Fibroblast of the aortic adventitia (primary cell): ENCODE data around the gene LGALS7. TPM values are rescaled to one million over a fixed set of nuclear protein-coding genes. Genes with fewer than 3 reads are reported as not detected.
"Not testable (repeated sequence)": the region's sequence is repeated elsewhere in the genome, so short reads cannot be mapped to it uniquely, and the experiment has no call there.

ENCODE experiments used
- DNase-seq: peaks from one replicate; pipeline ENCODE4 v3.0.0-alpha.2; 2010; ENCODE audit warnings: low read depth
- H3K4me3 ChIP-seq: 2 replicates; pipeline ENCODE4 v1.5.1; 2011; ENCODE audit warnings: low read depth, mild to moderate bottlenecking, control low read depth, low read length, moderate library complexity
- total RNA-seq: library from RNA; depleted of rRNA; stranded (reverse); fragments of >200 nt; gene quantifications from 2 replicates; pipeline ENCODE4 v1.2.3, GENCODE V29; 2012; ENCODE audit warnings: low replicate concordance
- TF ChIP-seq, protein P1 (sequence below): IDR thresholded peaks from 2 replicates; pipeline ENCODE4 v1.5.1; 2011; ENCODE audit warnings: mild to moderate bottlenecking, low read length, control low read depth, inconsistent platforms; ENCODE audit not compliant: insufficient read depth

Gene LGALS7
- total RNA-seq, 1 donor, result 0.72 TPM

DNA sequence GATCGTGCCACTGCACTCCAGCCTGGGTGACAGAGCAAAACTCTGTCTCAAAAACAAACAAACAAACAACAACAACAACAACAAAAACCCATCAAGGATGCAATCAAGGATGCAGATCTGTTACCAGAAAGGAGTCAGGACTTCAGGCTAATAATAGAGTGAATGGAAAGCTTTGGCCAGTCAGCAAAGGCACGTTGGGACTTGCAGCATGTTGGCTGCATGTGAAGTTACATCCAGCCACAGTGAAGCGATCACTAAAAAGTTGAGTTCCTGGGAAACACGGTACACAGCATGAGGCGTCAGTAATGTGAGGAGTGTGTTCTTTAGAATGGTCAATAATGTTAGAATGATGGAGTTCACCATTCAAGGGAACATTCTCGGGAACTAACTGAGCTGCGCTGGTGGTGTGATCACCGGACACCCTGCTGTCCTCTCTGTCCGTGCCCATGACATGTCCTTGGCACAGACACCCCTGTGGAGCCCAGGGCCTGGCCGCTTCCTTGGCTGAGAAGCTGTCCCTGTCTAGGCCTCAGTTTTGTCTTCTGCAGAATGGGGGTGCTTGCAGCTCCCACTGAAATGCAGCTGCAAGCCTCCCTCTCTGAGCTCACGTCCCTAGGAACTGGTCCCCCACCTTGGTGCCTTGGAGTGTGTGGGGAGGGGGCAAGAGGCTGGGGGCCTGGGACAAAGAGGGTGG is 13.4 kb upstream of the LGALS7 start:
- DNase-seq, result no peak
- no peak overlapping the region for H3K4me3 ChIP-seq
- TF ChIP-seq, protein P1, sequence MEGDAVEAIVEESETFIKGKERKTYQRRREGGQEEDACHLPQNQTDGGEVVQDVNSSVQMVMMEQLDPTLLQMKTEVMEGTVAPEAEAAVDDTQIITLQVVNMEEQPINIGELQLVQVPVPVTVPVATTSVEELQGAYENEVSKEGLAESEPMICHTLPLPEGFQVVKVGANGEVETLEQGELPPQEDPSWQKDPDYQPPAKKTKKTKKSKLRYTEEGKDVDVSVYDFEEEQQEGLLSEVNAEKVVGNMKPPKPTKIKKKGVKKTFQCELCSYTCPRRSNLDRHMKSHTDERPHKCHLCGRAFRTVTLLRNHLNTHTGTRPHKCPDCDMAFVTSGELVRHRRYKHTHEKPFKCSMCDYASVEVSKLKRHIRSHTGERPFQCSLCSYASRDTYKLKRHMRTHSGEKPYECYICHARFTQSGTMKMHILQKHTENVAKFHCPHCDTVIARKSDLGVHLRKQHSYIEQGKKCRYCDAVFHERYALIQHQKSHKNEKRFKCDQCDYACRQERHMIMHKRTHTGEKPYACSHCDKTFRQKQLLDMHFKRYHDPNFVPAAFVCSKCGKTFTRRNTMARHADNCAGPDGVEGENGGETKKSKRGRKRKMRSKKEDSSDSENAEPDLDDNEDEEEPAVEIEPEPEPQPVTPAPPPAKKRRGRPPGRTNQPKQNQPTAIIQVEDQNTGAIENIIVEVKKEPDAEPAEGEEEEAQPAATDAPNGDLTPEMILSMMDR, result no peak

DNA sequence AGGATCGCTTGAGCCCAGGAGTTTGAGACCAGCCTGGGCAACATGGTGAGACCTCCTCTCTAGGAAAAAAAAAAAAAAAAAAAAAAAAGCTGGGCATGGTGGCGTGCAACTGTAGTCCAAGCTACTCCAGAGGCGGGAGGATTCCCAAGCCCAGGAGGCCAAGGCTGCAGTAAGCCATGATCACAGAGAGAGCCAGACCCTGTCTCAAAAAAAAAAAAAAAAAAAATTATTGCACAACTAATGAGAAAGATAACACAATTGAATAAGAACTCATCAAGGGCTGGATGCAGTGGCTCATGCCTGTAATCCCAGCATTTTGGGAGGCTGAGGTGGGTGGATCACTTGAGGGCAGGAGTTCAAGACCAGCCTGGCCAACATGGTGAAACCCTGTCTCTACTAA is 12.7 kb upstream of the LGALS7 start:
- DNase-seq, H3K4me3 ChIP-seq: not testable (repeated sequence)

DNA sequence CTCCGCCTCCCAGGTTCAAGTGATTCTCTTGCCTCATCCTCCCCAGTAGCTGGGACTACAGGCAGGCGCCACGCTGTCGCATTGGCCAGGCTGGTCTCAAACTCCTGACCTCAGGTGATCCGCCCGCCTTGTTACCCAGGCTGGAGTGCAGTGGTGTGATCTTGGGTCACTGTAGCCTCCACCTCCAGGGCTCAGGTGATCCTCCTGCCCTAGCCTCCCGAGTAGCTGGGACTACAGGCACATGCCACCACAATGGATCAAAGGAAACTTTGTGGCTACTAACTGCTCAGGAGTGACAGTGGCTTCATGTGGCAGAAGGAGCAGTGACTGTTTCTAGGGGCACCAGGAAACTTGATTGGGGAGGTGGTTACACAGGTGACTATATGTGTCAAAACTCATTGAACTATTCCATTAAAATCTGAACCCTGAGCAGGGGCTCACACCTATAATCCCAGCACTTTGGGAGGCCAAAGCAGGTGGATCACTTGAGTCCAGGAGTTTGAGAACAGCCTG is 11.9 kb upstream of the LGALS7 start:
- DNase-seq, result no peak
- TF ChIP-seq, protein P1, result no peak
- H3K4me3 ChIP-seq, result no peak overlapping the region

DNA sequence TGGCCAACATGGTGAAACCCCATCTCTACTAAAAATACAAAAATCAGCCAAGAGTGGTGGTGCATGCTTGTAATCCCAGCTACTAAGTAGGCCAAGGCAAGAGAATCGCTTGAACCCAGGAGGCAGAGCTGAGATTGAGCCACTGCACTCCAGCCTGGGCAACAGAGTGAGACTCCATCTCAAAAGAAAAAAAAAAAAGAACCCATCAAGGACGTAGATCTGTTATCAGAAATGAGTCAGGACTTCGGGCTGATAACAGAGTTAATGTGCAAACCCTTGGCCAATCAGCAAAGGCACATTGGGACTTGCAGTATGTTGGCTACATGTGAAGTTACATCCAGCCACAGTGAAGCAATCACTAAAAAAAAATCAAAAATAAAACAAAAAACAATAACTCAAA is 10.9 kb upstream of the LGALS7 start:
- TF ChIP-seq, protein P1, result no peak
- H3K4me3 ChIP-seq, result no peak overlapping the region
- peak; percentile 87 for DNase-seq

DNA sequence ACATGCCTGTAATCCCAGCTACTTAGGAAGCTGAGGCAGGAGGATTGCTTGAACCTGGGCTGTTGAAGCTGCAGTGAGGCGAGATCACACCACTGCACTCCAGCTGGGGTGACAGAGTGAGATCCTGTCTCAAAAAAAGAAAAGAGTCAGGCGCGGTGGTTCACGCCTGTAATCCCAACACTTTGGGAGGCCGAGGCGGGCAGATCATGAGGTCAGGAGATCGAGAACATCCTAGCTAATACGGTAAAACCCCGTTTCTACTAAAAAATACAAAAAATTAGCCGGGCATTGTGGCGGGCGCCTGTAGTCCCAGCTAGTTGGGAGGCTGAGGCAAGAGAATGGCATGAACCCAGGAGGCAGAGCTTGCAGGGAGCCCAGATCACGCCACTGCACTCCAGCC is 8.9 kb upstream of the LGALS7 start:
- not testable (repeated sequence) for DNase-seq, H3K4me3 ChIP-seq

DNA sequence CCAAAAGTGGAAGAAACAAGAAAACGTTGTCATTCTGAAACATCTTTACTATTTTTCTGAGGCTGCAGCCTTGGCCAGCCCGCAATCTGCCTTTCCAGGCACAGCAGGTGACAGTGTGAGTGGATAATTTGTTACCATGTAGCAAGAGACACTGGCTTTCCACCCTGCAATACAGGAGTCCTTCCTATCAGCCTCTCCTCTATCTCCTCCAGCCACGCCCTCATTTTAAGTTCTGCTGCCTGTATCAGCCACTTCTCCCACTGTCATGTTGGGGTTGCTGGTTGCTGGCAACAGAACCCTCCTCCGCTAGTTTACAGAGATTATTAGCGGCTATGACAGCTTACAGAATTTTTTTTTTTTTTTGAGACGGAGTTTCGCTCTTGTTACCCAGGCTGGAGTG is 7.7 kb upstream of the LGALS7 start:
- TF ChIP-seq, protein P1, result no peak
- H3K4me3 ChIP-seq, result no peak overlapping the region
- no peak for DNase-seq

DNA sequence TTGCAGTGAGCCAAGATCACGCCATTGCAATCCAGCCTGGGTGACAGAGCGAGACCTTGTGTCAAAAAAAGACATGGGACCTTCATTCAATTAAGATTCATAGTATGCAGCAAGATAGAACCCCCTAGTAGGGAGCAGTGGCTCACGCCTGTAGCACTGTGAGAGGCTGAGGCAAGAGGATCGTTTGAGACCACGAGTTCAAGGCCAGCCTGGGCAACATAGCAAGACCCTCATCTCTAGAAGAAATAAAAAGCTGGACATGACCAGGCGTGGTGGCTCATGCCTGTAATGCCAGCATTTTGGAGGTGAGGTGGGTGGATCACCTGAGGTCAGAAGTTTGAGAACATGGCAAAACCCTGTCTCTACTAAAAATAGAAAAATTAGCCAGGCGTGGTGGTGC is 7.1 kb upstream of the LGALS7 start:
- TF ChIP-seq, protein P1, result no peak
- DNase-seq, result no peak
- no peak overlapping the region for H3K4me3 ChIP-seq

DNA sequence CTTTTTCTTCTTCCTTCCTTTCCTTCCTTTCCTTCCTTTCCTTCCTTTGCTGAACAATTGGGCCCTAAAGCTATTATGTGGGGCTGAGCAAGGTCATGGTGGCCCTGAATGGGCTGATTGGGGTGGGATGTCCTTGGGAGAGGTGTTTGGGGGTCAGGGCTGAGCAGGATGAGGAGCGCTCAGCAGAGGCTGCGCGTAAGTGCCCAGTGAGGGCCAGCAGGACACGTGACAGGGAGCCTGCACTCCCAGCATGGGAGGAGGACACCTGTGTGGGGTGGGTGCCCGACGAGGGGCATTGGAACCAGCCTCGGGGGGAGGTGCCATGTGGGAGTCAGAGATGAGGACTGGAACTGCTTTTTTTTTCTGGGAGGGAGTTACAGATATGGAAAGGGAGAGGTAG is 5.4 kb upstream of the LGALS7 start:
- TF ChIP-seq, protein P1, result no peak
- no peak for DNase-seq
- H3K4me3 ChIP-seq, result no peak overlapping the region
